ENCODE results near the gene XPOT. TPM values are rescaled to one million over a fixed set of nuclear protein-coding genes. Genes with fewer than 3 reads are reported as not detected.

The XPOT gene
- total RNA-seq, 6 experiments from 2014 or later: 78.1 to 97.9 (median 84.7) TPM

- peak; percentile 40 for TF ChIP-seq CTCF (IDR thresholded peaks at IDR 0.05)
- peak within 1 kb of the TSS; percentile 98 for H3K4me3 Mint-ChIP-seq
- peak; percentile 78 for DNase-seq
- H3K4me1 Mint-ChIP-seq (ENCODE audit: low read depth): peaks cover 46% of the 10 kb centered on the region
- H3K27ac Mint-ChIP-seq: peak within 1 kb of the TSS; percentile 99
- H3K27me3 Mint-ChIP-seq (ENCODE audit: insufficient read depth): peaks cover 8% of the 10 kb centered on the region
- H3K9me3 Mint-ChIP-seq: no peaks in the 10 kb centered on the region
- peaks cover 20% of the 10 kb centered on the region for H3K36me3 Mint-ChIP-seq (ENCODE audit: low read depth)
Observed at GRCh38 chr12:64451687-64452558, 47.7 kb downstream of the XPOT start, which contains the start of gene TBK1. TSS of gene TBK1 (plus strand) at chr12:64452120. CDS start at chr12:64455871, 3,751 bp downstream.

DNA sequence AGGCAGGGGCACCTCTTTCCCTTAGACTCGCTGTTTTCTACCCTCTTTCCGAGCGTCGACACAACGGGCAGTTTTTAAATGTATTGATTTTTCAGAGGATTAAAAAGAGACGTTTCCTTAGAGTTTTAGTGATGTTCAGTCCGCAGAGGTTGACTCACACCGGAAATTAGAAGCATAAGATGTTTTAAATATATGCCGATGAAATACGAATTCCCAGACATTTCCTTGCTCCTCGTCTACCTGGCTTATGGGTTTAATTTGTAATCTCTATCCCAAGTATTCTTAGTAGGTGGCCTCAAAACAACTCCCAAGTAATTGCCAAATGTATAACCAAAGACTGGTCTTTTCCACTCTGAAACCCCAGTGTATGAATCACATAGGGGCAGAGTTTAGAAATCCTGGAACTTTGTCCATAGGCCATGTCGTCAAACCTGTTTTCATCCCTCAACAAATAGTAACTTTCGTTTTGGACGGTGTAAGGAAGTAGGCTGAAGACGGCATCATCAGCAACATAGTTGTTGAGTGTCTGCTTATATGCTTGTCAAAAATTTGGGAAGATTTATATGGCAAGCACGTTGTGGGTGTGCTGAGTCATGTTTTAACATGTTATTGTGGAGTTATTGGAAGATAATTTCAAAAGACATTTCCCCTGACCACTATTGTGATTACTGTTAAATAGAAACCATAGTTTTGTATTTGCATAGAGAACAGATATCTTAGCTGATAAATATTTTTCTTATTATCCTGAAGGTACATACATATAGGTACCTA, 48.6 kb downstream of the XPOT start:
- Mint-ChIP-seq H3K27me3 (ENCODE audit: insufficient read depth) (peaks cover 8% of the 10 kb centered on the region), H3K9me3 (no peaks in the 10 kb centered on the region), H3K4me1 (ENCODE audit: low read depth) (peaks cover 54% of the 10 kb centered on the region), H3K27ac (peak overlapping the region; percentile 99), H3K4me3 (peak overlapping the region; percentile 97), H3K36me3 (ENCODE audit: low read depth) (peaks cover 27% of the 10 kb centered on the region)
- TF ChIP-seq CTCF (IDR thresholded peaks at IDR 0.05): no peak
- DNase-seq: peak; percentile 83

DNA sequence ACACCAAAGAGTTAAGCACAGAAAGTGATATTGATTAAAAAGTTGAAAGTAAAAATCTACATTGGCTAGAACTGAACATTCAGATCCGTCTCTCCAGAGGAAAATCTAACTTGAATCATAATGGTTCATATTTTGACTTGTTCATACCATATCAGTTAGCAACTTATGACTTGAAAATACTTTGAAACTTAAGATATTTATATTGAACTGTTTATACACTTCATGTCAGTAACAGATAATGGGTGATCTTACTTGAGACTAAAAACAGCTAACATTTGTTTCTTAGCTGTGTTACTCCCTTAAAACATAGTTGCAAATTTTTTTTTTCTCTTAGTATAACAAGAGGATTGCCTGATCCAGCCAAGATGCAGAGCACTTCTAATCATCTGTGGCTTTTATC, 51.3 kb downstream of the XPOT start:
- no peak for DNase-seq
- Mint-ChIP-seq H3K4me1 (ENCODE audit: low read depth) (peaks cover 68% of the 10 kb centered on the region), H3K27me3 (ENCODE audit: insufficient read depth) (peaks cover 8% of the 10 kb centered on the region), H3K9me3 (no peaks in the 10 kb centered on the region), H3K27ac (no peak overlapping the region), H3K36me3 (ENCODE audit: low read depth) (peaks cover 37% of the 10 kb centered on the region), H3K4me3 (0 out of 2 replicates have a peak overlapping the region, but pooled peaks have one; percentile 13)
- TF ChIP-seq CTCF (IDR thresholded peaks at IDR 0.05): no peak

DNA sequence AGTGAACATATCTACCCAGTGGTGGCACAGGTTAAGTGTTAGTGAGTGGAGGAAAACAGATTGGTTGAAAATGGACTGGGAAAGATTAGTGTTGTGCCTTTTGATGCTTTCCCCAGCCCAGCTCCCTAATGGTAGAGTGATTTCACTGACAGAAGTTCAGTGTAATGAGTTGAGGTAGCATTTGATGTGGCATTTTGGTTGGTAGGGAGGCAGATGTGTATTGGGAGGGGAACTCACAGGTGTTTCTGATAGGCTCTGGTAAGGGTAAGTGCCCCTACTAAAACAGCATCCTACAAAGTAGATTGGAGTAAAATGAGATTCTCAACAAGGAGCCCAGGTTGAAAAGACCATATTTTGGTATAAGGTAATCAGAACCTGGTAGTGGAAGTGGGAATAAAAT, 51.9 kb downstream of the XPOT start:
- Mint-ChIP-seq H3K27ac (peak overlapping the region; percentile 12), H3K9me3 (no peaks in the 10 kb centered on the region), H3K4me3 (no peak overlapping the region), H3K36me3 (ENCODE audit: low read depth) (peaks cover 41% of the 10 kb centered on the region), H3K27me3 (ENCODE audit: insufficient read depth) (peaks cover 8% of the 10 kb centered on the region), H3K4me1 (ENCODE audit: low read depth) (peaks cover 68% of the 10 kb centered on the region)
- DNase-seq: no peak
- no peak for TF ChIP-seq CTCF (IDR thresholded peaks at IDR 0.05)

GRCh38 chr12:64457032-64457431, 52.8 kb downstream of the XPOT start:
- H3K4me3 Mint-ChIP-seq: no peak overlapping the region
- H3K9me3 Mint-ChIP-seq: no peaks in the 10 kb centered on the region
- peaks cover 71% of the 10 kb centered on the region for H3K4me1 Mint-ChIP-seq (ENCODE audit: low read depth)
- H3K27ac Mint-ChIP-seq: no peak overlapping the region
- peaks cover 41% of the 10 kb centered on the region for H3K36me3 Mint-ChIP-seq (ENCODE audit: low read depth)
- DNase-seq: no peak
- peaks cover 5% of the 10 kb centered on the region; the same call in 1 of the 2 replicates for H3K27me3 Mint-ChIP-seq (ENCODE audit: insufficient read depth)
- TF ChIP-seq CTCF (IDR thresholded peaks at IDR 0.05): no peak
